NCI-H146 treated with DMSO at 0.1 percent for 48 hours (cell line): ENCODE measurements around the gene FRAS1.
A peak's percentile ranks its signal among the peaks of the same experiment; 100 is the strongest.
"Not testable (repeated sequence)": the region's sequence is repeated elsewhere in the genome, so short reads cannot be mapped to it uniquely, and the experiment has no call there.

Experiments used
- DNase-seq: peaks from one replicate; lab custom pipeline; 2025; ENCODE audit not compliant: unreplicated experiment; lab: John Stamatoyannopoulos, UW

FRAS1 gene

DNA sequence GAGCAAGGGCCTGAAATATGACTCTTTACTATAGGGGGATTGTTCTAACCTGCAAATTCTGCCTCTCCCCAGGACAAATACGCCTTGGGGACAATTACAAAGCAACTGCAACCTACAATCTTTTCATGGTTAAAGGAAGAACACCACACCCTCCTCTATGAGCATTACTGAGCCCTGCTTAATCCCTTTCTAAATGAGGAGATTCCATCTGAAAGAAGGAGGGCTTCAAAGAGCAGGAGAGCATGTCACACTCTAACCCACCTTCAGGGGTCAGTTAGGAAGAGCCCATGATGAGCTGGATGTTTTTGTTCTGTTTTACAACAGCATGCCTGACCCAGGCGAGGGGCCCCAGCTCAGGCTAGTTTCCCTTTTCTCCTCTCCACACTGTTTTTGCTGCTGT is 360.5 kb downstream of the FRAS1 start:
- DNase-seq, result no peak

DNA sequence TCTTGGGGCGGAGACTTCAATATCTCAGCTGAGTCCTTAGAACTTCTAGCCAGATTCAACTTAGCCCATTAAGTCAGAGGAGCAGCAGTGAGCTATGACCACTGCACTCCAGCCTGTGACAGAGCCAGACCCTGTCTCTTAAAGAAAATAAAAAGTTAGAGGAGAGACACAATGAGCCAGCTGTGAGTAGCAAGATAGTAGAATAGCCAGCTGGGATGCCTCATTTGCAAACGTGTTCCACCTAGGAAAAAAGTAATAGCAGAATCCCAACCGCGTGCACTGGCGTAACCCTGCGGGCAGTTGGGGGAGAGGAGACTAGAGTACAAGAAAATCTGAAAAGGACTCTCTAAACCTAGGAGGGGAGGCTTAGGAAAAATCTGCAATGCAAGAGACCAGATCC is 361.3 kb downstream of the FRAS1 start:
- no peak for DNase-seq

DNA sequence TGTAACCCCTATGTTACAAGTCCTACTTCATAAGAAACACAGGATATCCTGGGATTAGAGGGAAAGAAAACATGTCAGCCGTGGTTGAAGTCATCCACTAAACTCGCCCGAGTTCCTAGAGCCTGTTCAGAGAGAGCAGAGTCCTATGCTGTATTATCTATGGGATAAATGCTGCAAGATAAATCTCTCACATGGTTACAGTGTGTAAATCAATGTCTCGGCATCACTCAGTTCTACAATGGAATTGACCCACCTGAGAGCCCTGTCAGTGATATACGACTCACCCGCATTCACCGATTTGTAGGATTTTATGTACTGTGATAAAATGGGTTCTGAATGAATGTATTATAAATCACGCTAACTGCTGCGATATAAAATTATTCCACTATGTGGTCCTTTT is 366.7 kb downstream of the FRAS1 start:
- DNase-seq, result no peak

DNA sequence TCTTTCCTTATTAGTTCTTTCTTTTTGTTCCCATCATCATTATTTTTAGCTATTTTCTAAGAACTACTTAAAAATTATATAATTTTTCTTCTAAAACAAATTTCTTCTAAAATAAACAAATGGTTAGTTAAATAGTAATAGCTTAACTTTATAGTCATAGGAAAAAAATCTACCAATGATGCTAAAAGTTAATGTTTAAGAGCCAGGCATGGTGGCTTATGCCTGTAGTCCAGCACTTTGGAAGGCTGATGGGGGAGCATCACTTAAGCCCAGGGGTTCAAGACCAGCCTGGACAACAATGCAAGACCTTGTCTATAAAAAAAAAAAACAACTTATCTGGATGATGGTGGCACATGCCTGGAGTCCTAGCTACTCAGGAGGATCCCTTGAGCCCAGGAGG is 367.3 kb downstream of the FRAS1 start:
- no peak for DNase-seq

DNA sequence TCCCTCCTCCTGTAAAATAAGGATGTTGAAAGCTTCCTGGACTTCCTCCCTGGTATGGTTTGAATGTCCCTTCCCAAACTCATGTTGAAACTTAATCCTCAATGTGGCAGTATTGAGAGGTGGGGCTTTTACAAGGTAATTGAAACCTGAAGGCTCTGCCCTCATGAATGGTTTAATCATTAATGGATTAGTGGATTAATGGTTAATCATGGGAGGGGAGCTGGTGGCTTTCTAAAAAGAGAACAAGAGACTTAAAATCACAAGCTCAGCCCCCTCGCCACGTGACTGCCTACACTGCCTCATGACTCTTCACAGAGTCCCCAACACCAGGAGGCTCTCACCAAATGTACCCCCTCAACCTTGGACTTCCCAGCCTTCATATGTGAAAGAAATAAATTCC is 369.8 kb downstream of the FRAS1 start:
- DNase-seq, result no peak

DNA sequence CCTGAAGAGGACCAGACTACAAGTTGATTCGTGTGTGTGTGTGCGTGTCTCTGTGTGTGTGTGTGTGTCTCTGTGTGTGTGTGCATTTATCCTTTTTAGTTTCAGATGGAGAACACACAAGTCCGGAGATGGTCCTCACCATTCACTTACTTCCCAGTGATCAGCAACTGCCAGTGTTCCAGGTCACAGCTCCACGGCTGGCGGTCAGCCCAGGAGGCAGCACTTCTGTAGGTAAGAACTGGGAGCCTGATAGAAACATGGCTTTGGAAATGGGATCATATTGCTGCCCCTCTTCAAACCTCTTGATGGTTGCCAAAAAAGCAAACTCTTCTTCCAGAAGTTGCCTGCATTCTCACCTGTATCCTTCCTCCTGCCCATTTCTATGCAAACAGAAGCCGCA is 371.9 kb downstream of the FRAS1 start:
- DNase-seq, result no peak

DNA sequence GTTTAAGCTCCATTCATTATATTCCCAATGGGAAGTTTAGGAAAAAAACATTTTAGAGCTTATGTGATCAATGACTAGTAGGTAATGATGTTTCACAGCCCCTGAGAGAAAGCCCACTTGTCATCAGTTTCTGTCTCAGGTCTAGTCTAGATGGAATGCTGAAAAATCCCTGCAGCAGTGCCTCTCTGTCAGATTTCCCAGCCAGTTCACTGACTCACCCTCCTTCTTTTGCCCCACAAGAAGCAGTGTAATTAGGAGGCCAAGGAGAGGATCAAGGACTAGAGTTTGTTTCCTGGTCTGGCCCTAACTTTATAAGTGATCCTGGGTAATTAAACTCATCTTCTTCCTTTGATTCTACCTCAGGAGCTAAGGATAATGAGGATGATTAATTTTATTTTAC is 375.8 kb downstream of the FRAS1 start:
- no peak for DNase-seq

DNA sequence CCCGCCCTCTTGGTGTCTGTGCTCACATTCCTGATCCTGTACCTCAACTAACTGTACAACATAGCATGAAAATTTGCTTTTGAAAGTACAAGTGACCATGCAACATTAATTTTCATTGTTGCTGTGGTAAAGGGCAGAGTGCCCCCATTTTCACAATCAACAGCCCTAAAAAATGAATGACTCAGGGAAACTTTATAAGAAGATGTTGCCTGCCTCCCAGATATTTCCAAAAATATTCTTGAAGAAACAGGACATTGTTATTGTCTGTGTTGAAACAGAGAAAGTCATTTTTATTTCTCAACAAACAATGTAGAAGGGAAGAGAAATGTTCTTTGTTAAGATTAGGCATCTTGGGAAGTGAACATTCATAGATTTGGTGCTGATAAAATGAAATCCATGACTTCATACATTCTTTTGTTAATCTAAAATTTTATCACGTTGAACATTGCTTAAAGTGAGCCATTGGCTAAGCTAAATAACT is 380.5 kb downstream of the FRAS1 start:
- no peak for DNase-seq

DNA sequence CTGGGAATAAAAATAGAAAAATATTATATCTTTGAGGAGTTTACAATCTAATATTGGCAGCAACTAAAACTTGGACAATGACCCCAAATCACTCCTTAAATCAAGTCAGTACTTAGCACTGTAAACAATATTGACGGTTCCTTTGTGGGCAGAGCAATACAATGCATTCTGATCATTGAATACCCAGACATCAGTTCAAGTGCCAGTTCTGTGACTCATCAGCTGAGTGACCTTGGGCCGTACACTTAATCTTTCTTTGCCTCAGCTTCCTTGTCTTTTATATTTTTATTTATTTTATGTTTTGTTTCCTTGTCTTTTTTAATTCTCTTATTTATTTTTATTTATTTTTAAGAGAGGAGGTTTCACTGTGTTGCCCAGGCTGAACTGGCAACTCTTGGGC is 382.2 kb downstream of the FRAS1 start:
- no peak for DNase-seq

DNA sequence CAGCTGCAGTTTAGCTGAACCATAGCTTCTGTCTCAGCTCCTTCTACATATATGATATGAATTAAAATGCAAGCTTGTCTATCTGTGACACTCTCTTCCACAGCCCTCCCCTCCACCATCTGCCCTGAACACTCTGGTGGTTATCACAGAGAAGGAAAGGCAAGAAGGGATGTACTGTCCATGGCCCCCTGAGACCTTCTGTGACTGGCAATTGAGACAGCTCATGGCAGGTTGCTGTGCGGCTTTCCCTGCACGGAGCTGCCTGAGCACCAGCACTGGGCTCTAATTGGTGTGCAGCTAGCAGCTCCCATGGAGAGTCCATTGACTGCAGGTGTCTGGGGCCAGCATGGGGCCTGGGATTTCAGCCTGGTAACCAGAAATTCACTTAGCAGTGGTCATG is 384.6 kb downstream of the FRAS1 start:
- peak; percentile 27 for DNase-seq

DNA sequence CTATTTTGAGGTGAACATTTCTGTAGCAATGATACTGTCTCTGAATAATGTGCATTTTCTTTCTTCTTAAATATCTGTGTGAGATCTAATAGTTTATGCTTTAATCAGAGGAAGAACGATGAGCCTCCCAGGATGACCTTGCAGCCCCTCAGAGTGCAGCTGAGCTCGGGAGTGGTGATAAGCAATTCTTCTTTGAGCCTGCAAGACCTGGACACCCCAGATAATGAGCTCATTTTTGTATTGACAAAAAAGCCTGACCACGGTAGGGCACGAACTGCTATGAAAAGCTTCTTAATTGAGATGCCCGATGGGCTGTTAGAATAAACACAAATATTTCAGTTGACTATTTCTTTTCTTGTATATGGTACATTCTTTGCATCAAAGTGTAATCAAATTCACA is 389.5 kb downstream of the FRAS1 start:
- no peak for DNase-seq

DNA sequence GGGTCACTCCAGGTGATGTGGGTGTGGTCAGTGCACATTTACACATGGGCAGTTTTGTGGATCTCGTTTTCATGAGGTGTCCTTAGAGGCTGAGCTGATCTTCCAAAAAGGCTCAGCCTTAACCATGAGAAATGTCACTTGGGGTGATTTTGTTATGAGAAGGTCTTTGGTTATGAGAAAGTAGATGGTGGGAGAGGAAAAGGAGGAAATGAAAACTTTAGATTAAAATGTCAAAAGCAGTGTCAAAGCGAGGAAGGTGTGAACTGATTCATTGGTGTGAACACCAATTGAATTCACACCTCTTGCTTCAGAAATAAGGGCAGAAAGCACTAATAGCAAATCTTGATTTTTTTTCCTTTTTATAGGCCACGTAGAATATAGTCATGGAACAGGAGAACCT is 394.3 kb downstream of the FRAS1 start:
- no peak for DNase-seq

DNA sequence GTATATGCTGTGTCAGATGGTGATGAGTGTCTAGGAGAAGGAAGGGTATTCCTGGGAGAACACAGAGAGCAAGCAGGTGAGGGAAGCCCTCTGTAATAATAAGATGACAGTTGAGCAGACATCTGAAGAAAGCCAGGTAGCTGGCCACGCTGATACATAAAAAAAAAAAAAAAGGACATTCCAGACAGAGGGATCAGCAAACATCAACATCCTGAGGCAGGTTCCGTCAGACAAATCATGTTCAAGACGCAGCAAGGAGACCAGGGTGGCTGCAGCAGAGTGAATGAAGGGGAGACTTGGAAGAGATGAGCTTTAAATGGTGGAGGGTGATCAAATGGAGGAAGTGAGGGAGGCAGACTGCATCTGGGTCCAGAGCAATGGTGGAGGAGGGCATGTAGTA is 396.9 kb downstream of the FRAS1 start:
- no peak for DNase-seq

DNA sequence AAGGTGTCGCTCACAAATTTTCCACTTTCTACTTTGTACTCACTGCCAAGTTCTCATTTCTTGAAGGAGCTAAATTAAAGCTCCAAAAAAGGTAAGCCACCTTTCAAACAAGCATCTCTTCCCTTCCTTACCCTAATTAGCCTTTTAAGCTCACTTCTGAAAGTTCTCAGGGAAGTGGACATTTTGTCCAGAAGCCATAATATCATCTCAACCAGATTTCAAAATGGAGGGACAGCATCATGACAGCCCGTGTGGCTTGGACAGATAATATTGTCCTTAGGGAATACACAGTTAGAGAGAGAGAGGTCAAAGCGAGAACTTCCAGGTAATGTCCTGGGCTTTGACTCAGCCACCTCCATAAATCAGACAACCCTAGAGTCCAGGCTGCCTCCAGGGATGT is 400.6 kb downstream of the FRAS1 start:
- no peak for DNase-seq

DNA sequence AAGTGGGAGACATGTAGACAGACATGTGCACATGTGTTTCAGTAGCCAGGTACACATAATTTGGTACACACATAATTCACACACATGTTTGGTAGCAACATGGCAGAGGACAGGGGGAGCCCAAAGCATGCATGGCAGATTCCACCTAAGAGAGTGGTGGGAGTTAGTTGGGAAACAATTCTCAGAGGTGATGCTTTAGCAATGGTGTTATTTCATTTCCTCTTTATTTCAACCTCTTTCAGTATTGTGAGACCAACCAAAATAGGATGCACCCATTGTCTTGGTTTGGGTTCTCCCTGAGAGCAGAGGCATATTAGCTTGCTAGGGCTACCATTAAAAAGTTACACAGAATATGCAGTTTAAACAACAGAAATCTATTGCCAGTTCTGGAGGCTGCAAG is 402.2 kb downstream of the FRAS1 start:
- DNase-seq, result no peak

DNA sequence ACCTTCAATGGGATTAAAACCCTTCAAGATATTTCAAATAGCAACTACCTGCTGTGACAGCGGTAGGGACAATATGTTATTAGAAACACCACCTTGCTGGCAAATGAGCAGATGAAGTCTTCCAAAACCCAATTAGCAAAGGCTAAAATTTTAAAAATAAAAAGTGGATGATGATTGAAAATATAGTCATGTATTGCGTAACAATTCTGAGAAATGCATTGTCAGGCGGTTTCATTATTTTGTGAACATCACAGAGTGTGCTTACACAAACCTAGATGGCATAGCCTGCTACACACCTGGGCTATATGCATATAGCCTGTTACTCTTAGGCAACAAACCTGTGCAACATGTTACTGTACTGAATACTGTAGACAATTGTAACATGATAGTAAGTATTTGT is 403.2 kb downstream of the FRAS1 start:
- no peak for DNase-seq

DNA sequence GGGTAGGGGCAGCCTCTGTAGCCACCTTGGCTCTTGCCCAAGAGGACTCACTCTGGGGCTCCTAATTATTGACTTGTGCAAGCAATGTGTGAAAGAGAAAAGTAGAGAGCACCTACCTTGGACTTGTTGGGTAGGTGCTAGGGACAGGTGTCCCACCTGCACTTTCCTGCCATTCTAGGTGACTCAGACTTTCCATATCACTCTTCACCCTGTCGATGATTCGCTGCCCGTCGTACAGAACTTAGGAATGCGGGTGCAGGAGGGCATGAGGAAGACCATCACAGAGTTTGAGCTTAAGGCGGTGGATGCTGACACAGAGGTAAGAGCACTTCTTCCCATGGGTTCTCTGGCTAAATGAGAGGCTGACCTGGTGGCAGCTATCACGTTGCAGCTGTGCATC is 407.1 kb downstream of the FRAS1 start:
- no peak for DNase-seq

DNA sequence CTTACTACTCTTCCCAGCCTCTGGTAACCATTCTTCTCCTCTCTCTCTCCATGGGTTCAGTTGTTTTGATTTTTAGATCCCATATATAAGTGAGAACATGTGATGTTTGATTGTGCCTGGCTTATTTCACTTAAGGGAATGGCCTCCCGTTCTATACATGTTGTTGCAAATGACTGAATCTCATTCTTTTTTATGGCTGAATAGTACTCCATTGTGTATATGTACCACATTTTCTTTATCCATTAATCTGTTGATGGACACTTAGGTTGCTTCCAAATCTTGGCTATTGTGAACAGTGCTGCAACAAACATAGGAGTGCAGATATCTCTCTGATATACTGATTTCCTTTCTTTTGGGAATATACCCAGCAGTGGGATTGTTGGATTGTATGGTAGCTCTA is 410.1 kb downstream of the FRAS1 start:
- not testable (repeated sequence) for DNase-seq

DNA sequence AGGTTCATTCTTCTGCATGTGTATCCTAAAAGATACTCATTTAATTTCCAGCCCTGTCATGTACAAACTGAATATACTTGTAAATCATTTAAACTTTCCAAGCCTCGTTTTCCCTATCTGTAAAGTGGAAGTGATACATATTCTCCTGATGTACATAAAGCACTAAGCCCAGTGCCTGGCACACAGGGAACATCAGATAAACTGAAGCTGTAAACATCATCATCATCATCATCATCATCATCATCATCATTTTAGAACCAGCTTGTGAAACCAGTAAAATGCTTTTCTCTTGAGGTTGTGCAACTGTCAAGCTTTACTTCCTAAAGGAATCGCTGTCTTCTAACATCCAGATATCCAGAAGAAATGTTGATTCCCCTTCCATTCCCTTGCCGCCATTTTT is 411.1 kb downstream of the FRAS1 start:
- no peak for DNase-seq

DNA sequence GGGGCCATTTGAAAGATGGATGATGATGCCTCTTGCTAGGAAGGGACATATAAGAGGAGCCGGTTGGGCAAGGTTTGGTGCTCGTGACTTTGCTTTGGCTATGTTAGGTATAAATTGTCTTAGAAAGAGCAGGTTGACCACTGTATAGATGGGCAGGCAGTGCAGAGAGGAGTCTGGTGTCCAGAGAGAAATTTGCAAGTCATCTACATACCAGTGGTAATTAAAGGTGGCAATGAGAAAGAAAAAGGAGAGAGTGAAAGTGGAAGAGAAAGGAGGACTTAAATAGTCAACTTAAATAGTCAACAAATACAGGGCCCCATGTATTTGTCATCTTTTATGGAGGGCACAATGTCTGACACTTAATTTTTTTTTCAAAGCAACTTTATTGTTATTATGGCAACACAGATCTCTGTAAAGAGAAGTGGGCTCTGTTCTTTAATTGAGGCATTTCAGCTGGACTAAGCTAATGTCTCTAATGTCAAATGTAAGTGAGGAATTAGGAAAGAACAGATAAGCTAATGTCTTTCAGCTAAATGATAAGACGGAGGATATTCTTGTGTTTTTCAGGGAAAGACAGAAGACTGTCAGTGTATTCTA is 419.1 kb downstream of the FRAS1 start:
- no peak for DNase-seq

DNA sequence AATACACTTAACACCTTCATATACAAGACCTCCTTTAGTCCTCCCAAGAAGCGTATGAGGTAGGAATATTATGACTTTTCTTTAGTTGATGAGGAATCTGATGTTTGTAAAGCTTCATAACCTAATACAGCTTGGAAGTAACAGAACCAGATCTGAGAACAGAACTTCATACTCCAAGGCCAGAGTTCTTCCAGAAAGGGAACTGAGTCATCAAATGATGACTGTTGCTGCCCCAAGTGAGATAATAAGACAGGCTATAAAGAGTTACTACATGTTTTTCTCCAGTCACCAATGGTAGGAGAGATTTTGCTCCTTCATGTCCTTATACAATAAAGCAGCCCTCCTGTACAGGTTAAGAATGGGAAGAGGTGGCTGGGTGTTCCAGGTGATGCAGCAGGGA is 420.2 kb downstream of the FRAS1 start:
- no peak for DNase-seq

DNA sequence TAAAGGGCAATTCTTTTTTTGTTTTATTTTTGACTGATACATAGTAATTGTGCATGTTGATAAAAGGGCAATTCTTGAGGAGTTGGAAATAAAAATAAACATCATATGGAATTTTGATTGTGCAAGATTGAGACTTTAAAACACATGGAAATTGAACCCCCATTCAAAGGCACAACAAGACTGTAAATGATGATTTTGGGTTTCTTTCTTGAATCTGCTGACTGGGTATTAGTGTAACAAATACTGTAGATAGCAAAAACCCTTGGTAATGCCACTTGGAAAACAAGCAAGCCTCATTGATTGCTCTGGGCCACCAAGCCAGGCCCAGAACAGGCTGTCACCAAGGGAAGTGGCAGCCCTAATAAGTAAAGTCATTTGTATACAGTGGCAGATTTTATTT is 421.4 kb downstream of the FRAS1 start:
- DNase-seq, result no peak

DNA sequence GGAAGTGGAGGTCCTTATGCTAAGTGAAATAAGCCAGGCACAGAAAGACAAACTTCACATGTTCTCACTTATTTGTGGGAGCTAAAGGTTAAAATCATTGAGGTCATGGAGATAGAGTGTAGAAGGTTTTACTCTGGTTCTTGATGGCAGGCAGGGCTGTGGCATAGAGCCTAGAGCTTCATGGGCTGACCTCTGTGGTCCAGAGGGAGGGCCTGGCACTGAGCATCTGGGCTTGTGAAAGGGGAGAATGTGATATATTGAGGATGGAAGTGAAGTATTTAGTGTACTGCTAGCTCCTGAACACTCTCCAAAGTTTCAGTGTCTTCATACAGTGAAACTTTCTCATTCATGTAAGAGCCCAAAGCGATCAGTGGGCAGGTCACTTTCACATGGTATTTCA is 423.2 kb downstream of the FRAS1 start:
- no peak for DNase-seq

DNA sequence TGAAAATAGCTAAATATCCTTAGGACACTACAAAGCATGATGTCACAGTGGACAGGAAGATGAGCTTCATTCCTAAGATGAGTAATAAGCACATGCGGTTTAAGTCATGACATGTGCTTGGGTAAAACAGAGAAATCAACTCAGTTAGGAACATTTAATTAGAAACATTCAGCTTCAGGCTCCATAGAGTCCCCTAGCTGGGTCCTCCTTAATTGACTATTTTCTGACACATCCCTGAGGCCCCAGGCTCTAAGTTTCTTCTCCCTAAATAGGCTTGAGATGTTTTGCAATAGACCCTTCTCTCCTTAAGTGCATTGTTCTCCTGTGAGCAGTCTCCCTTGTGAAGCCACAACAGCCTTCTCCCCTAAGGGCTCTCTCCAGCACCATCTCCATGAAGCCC is 424.1 kb downstream of the FRAS1 start:
- no peak for DNase-seq
